Measurements from ENCODE around the gene TMEM61. TPM values are rescaled to one million over a fixed set of nuclear protein-coding genes. Genes with fewer than 3 reads are reported as not detected.
A peak's percentile ranks its signal among the peaks of the same experiment; 100 is the strongest.
"Not testable (repeated sequence)": the region's sequence is repeated elsewhere in the genome, so short reads cannot be mapped to it uniquely, and the experiment has no call there.

The TMEM61 gene
- polyA plus RNA-seq (ENCODE audit: insufficient read length in 4 of 4) = 1 to 10 TPM; 1.2 to 1.8 (median 1.5) TPM

GRCh38 chr1:54980528-54981241 lies at the start of gene TMEM61:
TSS of gene TMEM61 (plus strand) at chr1:54980628. CDS start at chr1:54981066, 438 bp downstream.
- no peak for DNase-seq (ENCODE audit: low read depth in 4 of 4, low spot score in 3 of 4)

GRCh38 chr1:54931275-54931840 lies 49.1 kb upstream of the TMEM61 start:
- no peak for DNase-seq (ENCODE audit: low read depth in 4 of 4, low spot score in 3 of 4)

- DNase-seq (ENCODE audit: low read depth in 4 of 4, low spot score in 3 of 4) = not testable (repeated sequence)
These were observed 46.3 kb upstream of the TMEM61 start for GRCh38 chr1:54934081-54934480.

GRCh38 chr1:54934869-54935268 lies 45.6 kb upstream of the TMEM61 start:
- no peak for DNase-seq (ENCODE audit: low read depth in 4 of 4, low spot score in 3 of 4)

- no peak for DNase-seq (ENCODE audit: low read depth in 4 of 4, low spot score in 3 of 4)
These were observed 43.6 kb upstream of the TMEM61 start for GRCh38 chr1:54936791-54937190.

GRCh38 chr1:54937469-54937868 lies 43.0 kb upstream of the TMEM61 start:
- no peak for DNase-seq (ENCODE audit: low read depth in 4 of 4, low spot score in 3 of 4)

- not testable (repeated sequence) for DNase-seq (ENCODE audit: low read depth in 4 of 4, low spot score in 3 of 4)
These were observed 41.5 kb upstream of the TMEM61 start for GRCh38 chr1:54938955-54939354.

GRCh38 chr1:54940042-54940441 lies 40.4 kb upstream of the TMEM61 start:
- no peak for DNase-seq (ENCODE audit: low read depth in 4 of 4, low spot score in 3 of 4)

- DNase-seq (ENCODE audit: low read depth in 4 of 4, low spot score in 3 of 4) = no peak
These were observed 37.5 kb upstream of the TMEM61 start for GRCh38 chr1:54942976-54943375.

GRCh38 chr1:54944610-54945392 lies 35.6 kb upstream of the TMEM61 start:
- DNase-seq (ENCODE audit: low read depth in 4 of 4, low spot score in 3 of 4) = peak in 3 of 4 donors; percentile 43 to 67 (median 61)

GRCh38 chr1:54945393-54945936 lies 35.0 kb upstream of the TMEM61 start:
- DNase-seq (ENCODE audit: low read depth in 4 of 4, low spot score in 3 of 4) = no peak

GRCh38 chr1:54947540-54947939 lies 32.9 kb upstream of the TMEM61 start:
- DNase-seq (ENCODE audit: low read depth in 4 of 4, low spot score in 3 of 4) = no peak

GRCh38 chr1:54949053-54949452 lies 31.4 kb upstream of the TMEM61 start:
- no peak for DNase-seq (ENCODE audit: low read depth in 4 of 4, low spot score in 3 of 4)

- DNase-seq (ENCODE audit: low read depth in 4 of 4, low spot score in 3 of 4) = no peak
These were observed 30.4 kb upstream of the TMEM61 start for GRCh38 chr1:54950006-54950368.

GRCh38 chr1:54950369-54951163 lies 29.9 kb upstream of the TMEM61 start:
- peak; percentile 71 to 80 (median 77) for DNase-seq (ENCODE audit: low read depth in 4 of 4, low spot score in 3 of 4)

- DNase-seq (ENCODE audit: low read depth in 4 of 4, low spot score in 3 of 4) = no peak
These were observed 28.6 kb upstream of the TMEM61 start for GRCh38 chr1:54951810-54952226.

- no peak for DNase-seq (ENCODE audit: low read depth in 4 of 4, low spot score in 3 of 4)
These were observed 27.3 kb upstream of the TMEM61 start for GRCh38 chr1:54952950-54953718.

- no peak for DNase-seq (ENCODE audit: low read depth in 4 of 4, low spot score in 3 of 4)
These were observed 26.6 kb upstream of the TMEM61 start for GRCh38 chr1:54953846-54954245.

- DNase-seq (ENCODE audit: low read depth in 4 of 4, low spot score in 3 of 4) = no peak
These were observed 25.1 kb upstream of the TMEM61 start for GRCh38 chr1:54955359-54955758.

- DNase-seq (ENCODE audit: low read depth in 4 of 4, low spot score in 3 of 4) = no peak
These were observed 23.7 kb upstream of the TMEM61 start for GRCh38 chr1:54956726-54957125.
